ENCODE measurements around the gene PLEKHD1. TPM values are rescaled to one million over a fixed set of nuclear protein-coding genes. Genes with fewer than 3 reads are reported as not detected.

PLEKHD1 gene
- total RNA-seq = under 0.01 and 0.07 TPM in 2 replicates

DNA sequence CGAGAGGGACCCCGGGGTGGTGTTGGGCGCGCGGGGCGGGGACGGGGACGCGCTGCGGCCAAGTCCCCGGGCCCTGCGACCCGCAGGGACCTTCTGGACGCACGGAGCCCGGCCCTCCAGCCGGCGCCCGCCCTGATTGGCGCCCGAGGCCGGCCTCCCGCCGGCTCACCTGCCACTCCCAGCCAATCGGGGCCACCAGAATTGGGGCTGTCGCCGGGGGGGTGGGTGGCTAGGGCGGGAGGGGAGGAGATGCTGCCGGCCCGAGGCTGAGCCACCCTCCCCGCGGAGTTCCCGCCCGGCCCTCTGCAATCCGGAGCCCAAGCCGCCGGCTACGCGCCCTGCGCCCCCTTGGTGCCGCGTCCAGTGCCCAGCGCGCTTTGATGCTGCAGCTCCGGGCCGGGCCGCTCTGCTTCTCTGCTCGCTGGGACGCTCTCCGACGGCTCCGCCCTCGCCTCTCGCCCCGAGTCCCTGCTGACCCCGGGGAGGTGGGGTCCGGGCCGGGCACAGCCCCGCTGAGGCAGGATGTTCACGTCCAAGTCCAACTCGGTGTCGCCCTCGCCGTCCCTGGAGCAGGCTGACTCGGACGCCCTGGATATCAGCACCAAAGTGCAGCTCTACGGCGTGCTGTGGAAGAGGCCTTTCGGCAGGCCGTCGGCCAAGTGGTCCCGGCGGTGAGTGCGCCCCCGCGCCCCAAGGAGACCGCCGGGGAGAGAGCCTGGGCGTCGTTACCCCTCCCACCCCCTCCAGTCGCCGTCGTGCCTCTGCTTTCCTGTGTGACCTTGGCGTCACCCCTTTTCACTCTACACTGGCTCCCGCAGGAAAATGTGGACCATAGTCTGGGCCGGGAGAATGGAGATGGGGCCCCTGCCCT, at the start of gene PLEKHD1:
TSS of gene PLEKHD1 (plus strand) at position 285 of the 871 bp plus-strand sequence. CDS start at position 523, 238 bp downstream.
- no peak for DNase-seq (ENCODE audit: low read depth)
- H3K4me3 ChIP-seq (ENCODE audit: low read depth, low read length) = peak within 1 kb of the TSS; percentile 44
- TF ChIP-seq, protein P1, sequence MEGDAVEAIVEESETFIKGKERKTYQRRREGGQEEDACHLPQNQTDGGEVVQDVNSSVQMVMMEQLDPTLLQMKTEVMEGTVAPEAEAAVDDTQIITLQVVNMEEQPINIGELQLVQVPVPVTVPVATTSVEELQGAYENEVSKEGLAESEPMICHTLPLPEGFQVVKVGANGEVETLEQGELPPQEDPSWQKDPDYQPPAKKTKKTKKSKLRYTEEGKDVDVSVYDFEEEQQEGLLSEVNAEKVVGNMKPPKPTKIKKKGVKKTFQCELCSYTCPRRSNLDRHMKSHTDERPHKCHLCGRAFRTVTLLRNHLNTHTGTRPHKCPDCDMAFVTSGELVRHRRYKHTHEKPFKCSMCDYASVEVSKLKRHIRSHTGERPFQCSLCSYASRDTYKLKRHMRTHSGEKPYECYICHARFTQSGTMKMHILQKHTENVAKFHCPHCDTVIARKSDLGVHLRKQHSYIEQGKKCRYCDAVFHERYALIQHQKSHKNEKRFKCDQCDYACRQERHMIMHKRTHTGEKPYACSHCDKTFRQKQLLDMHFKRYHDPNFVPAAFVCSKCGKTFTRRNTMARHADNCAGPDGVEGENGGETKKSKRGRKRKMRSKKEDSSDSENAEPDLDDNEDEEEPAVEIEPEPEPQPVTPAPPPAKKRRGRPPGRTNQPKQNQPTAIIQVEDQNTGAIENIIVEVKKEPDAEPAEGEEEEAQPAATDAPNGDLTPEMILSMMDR (conservative IDR thresholded peaks at IDR 0.05; ENCODE audit: low read depth, low read length) = no peak

DNA sequence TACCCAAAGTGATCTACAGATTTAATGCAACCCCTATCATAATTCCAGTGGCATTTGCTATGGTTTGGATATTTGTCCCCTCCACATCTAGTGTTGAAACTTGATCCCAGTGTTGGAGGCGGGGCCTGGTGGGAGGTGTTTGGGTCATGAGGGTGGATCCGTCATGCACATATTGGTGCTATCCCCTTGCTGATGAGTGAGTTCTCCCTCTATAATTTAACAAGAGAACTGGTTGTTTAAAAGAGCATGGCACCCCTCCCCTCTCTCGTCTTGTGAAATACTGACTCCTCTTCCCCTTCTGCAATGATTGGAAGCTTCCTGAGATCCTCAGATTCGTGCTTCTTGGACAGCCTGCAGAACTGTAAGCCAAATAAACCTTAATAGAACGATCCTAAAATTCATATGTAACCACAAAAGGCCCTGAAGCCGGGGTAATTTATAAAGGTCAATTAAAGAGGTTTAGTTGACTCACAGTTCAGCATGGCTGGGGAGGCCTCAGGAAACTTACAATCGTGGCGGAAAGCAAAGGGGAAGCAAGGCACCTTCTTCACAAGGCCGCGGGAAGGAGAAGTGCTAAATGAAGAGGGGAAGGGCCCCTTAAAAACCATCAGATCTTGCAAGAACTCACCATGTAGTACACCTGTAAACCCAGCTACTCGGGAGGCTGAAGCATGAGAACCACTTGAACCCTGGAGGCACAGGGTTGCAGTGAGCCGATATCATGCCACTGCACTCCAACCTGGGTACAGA, 44.8 kb upstream of the PLEKHD1 start:
- no peak for DNase-seq (ENCODE audit: low read depth)
- no peak overlapping the region for H3K4me3 ChIP-seq (ENCODE audit: low read depth, low read length)
- TF ChIP-seq, protein P1 (conservative IDR thresholded peaks at IDR 0.05; ENCODE audit: low read depth, low read length) = no peak

DNA sequence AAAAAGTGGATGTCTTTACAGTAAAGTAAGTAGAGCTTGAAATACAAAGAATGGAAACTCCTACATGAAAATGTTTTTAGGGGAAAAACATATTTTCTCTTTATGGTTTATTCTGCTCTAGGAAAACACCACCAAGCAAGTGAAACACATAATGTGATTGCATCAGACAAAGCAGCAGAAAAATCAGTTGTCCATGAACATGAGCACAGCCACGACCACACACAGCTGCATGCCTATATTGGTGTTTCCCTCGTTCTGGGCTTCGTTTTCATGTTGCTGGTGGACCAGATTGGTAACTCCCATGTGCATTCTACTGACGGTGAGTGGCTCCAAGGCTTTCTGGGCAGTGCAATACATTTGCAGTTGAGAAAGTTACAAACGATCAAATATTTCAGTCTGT, 42.6 kb upstream of the PLEKHD1 start:
- DNase-seq (ENCODE audit: low read depth) = no peak
- TF ChIP-seq, protein P1 (conservative IDR thresholded peaks at IDR 0.05; ENCODE audit: low read depth, low read length) = no peak

DNA sequence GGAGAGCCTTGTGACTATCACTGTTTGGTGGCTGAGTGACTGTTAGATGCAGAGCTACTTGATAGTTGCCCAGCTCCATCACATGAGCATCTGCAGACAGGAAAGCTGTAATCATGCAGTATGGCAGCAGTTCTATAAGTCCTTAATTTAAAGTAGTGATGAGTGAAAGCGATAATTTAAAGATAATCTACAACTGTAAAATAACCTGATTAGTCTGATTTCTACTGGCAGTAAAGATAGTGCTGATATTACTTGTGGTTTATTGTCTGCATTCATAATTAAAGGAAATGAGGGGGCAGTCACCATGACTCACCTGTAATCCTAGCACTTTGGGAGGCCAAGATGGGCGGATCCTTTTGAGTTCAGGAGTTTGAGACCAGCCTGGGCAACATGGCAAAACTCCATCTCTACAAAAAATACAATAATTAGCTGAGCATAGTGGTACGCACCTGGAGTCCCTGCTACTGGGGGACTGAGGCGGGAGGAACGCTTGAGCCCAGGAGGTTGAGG, 41.2 kb upstream of the PLEKHD1 start:
- H3K4me3 ChIP-seq (ENCODE audit: low read depth, low read length) = no peak overlapping the region
- DNase-seq (ENCODE audit: low read depth) = no peak
- TF ChIP-seq, protein P1 (conservative IDR thresholded peaks at IDR 0.05; ENCODE audit: low read depth, low read length) = no peak

More for the DNA sequence above, 42.6 kb upstream of the PLEKHD1 start:
- H3K4me3 ChIP-seq (ENCODE audit: low read depth, low read length) = no peak overlapping the region

DNA sequence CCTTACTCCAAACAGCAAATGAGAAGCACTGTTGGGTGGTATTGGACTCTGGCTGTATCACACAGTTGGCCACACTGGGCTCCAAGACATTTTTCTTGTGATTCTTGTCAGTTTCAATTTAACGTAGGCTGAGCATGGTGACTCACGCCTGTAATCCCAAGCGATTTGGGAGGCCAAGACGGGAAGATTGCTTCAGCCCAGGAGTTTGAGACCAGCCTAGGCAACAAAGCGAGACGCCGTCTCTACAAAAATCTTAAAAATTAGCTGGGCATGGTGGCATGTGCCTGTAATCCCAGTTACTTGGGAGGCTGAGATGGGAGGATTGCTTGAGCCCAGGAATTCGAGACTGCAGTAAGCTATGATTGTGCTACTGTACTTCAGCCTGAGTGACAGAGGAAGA, 35.3 kb upstream of the PLEKHD1 start:
- no peak overlapping the region for H3K4me3 ChIP-seq (ENCODE audit: low read depth, low read length)
- no peak for DNase-seq (ENCODE audit: low read depth)
- TF ChIP-seq, protein P1 (conservative IDR thresholded peaks at IDR 0.05; ENCODE audit: low read depth, low read length) = no peak

DNA sequence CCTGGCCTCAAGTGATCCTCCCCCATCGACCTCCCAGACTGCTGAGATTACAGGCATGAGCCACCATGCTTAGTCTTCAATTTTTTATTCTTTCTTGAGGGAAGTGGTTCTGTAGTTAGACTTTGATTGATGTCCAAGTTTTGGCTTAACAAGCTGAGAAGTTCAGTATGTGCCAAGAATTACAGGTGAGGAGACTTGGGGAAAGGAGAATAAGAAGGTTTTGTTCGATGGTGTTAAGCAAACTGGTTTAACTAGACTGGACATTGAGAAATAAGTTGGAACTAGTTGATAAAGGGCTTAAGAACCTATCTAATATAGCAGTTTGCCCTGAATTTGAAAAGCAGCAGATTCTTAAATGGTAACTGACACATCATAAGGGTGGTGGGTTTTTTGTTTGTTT, 32.6 kb upstream of the PLEKHD1 start:
- no peak overlapping the region for H3K4me3 ChIP-seq (ENCODE audit: low read depth, low read length)
- TF ChIP-seq, protein P1 (conservative IDR thresholded peaks at IDR 0.05; ENCODE audit: low read depth, low read length) = no peak
- DNase-seq (ENCODE audit: low read depth) = no peak

Data from epithelial cell of proximal tubule (primary cell).